ENCODE results near the gene ADARB2. TPM values are rescaled to one million over a fixed set of nuclear protein-coding genes. Genes with fewer than 3 reads are reported as not detected.
A peak's percentile ranks its signal among the peaks of the same experiment; 100 is the strongest.

Gene ADARB2
- total RNA-seq, 4 donors from 2014 or later = 2.0 to 9.9 (median 5.1) TPM

DNA sequence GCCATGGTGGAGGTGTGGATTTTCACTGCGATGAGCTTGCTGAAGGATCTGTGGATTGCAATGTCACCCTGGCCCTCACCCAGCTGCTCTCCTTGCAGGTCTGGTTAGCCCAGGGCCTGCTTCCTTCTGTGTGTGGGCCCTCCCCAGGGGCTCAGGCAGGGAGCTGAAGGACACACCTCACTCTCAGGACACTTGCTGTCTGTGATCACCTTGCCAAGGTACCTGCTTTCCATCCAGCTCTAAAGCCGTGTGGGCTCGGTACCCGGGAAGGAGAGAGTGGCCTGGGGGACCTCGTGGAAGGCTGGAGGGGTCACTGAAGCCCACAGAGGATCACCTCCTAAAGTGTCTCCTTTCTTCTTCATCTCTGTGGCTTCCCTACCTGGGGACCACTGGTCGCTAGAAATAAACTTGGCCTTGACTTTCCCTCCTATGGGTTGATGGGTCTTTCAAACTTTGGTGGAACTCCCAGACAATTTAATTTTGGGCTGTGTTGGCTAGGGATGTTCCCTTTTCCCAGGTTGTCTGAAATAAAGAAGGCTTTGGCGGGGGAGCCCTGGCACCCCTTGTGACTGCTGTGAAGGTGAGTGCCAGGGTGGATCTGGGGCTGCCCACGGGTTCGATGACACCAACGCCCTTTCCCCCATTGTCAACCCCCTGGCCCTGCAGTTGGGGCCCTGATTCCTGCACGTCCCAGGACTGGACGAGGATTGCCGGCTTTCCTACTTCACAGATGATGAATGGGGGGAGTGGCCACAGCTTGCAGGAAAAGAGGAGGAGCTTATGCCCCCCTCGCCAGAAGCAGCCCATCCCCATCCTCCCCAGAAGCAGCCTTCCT lies 331.0 kb downstream of the ADARB2 start:
- H3K27me3 ChIP-seq = no peaks in the 10 kb centered on the region
- H3K9me3 ChIP-seq = no peaks in the 10 kb centered on the region
- no peak for DNase-seq
- H3K4me3 ChIP-seq = no peak overlapping the region
- H3K36me3 ChIP-seq = no peaks in the 10 kb centered on the region
- H3K4me1 ChIP-seq = no peaks in the 10 kb centered on the region
- no peak for TF ChIP-seq POLR2A (IDR thresholded peaks at IDR 0.05)
- TF ChIP-seq, protein P1, sequence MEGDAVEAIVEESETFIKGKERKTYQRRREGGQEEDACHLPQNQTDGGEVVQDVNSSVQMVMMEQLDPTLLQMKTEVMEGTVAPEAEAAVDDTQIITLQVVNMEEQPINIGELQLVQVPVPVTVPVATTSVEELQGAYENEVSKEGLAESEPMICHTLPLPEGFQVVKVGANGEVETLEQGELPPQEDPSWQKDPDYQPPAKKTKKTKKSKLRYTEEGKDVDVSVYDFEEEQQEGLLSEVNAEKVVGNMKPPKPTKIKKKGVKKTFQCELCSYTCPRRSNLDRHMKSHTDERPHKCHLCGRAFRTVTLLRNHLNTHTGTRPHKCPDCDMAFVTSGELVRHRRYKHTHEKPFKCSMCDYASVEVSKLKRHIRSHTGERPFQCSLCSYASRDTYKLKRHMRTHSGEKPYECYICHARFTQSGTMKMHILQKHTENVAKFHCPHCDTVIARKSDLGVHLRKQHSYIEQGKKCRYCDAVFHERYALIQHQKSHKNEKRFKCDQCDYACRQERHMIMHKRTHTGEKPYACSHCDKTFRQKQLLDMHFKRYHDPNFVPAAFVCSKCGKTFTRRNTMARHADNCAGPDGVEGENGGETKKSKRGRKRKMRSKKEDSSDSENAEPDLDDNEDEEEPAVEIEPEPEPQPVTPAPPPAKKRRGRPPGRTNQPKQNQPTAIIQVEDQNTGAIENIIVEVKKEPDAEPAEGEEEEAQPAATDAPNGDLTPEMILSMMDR (IDR thresholded peaks at IDR 0.05) = no peak
- H3K27ac ChIP-seq = no peak overlapping the region

DNA sequence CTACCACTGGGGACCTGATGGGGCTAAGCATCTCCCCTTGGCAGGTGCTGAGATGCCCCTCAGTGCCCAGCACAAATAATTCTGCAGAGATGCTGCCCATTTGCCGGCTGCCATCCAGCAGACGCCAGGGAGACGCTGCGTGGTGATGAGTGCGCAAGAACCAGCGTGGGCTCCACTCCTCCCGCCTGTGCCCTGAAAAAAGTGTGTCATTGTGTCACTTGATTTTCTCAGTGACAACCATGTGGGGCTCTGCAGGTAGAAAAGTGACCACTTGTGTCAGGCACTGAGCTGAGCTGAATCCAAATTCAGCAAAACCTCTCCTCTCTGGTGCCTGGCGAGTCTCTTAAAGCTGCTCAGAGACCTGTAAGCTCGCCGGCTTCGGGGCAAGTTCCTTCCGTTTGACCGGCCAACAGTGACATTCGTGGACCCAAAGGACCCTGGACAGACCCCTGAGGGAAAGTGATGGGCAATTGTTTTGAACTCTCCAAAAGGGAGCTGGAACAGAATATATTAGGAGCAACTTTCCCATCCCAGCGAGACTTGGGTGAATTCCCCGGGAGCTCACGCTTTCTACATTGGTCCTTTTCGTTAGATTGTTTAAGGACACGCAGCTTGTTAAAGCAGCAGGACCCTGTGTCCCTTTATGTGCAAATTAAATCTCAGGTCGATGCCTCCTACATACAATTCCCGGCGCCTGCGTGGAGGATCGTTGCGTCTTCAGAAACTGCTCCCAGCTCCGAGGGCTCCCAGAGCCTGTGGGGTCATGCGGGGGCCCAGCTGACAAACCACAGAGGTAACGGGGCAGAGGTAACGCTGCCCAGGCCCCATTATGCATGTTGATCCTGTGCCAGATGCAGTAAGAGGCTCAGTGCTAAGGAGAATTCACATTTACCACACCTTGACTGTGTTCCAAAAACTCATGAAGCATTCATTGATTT lies 332.7 kb downstream of the ADARB2 start:
- no peaks in the 10 kb centered on the region for H3K27me3 ChIP-seq
- DNase-seq = peak in 1 of 3 donors; percentile 38

DNA sequence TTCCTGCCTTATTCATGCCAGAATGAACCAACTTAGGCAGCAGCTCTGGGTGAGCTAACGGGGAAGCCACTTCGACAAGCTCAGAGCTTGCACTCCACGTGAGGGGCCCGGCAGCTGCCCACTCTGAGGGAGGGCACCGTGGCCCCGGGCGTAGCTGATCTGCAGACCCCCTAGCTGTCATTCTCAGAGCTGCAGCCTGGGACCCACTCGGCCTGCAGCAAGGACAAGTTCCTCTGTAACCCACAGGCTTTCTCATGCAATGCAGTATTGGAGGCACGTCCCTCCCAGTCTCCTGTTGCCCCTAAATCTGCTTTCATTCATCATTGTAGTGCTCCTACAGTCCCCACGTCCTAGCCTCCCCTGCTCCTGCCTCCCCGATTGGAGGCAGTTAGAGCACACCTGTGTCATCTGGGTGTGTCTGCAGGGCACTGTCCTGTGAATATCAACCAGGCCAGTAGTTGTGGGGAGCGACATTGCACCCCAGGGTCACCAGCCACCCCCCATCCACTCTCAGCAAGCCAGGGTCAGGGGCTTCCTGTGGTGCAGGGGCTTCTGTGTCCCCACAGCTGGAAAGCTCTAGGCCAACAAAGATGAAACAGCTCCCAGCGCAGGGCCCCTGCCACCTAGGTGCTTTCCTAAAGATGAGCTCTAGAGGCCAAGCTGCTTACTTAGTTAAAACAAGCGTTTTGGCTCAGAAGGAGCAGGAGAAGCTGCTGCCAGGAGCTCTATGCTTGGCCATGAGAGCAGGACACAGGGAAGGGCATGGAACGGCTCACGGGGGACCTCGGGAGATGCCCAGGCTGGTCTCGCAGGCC lies 333.6 kb downstream of the ADARB2 start:
- no peaks in the 10 kb centered on the region for H3K27me3 ChIP-seq
- no peak overlapping the region for H3K4me3 ChIP-seq
- peak in 1 of 3 donors; percentile 24 for DNase-seq
- no peaks in the 10 kb centered on the region for H3K4me1 ChIP-seq
- H3K36me3 ChIP-seq = no peaks in the 10 kb centered on the region
- TF ChIP-seq POLR2A (IDR thresholded peaks at IDR 0.05) = no peak
- TF ChIP-seq, protein P1 (IDR thresholded peaks at IDR 0.05) = no peak
- no peaks in the 10 kb centered on the region for H3K9me3 ChIP-seq
- H3K27ac ChIP-seq = no peak overlapping the region

More for the DNA sequence above, 332.7 kb downstream of the ADARB2 start:
- H3K4me1 ChIP-seq = no peaks in the 10 kb centered on the region
- TF ChIP-seq POLR2A (IDR thresholded peaks at IDR 0.05) = no peak
- TF ChIP-seq, protein P1 (IDR thresholded peaks at IDR 0.05) = no peak
- H3K9me3 ChIP-seq = no peaks in the 10 kb centered on the region
- H3K36me3 ChIP-seq = no peaks in the 10 kb centered on the region
- H3K27ac ChIP-seq = no peak overlapping the region
- H3K4me3 ChIP-seq = no peak overlapping the region

DNA sequence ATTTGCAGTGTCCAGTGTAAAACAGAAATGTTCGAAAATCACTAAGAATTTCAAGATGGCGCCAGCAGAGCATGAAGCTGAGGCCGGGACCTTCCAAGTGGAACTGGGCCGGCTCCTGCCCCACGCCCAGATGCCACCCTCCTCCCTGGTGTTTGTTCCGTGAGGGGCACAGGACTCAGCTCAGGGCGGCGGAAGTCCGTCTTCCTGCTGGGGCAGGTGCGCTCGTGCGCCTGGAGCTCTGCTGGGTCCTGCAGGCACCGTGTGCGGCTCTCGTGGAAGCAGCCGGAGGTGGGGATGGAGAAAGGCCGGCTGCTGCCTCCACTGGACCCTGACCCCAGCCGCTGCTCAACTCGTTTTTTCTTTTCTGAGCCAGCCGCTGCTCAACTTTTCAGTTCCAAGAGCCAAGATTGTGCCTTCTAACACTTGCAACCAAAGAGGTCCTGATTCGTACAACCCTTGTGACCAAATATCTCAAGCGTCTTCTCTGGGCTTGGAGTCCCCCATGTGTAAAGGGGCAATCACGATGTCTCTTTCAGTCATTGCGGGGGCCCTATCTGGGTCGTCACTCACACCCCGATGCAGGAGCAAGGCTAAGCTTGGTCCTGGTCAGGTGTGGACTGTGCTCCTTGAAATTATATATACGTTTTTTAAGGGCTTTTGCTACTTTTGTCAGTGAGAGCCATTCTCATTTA lies 334.4 kb downstream of the ADARB2 start:
- no peak overlapping the region for H3K4me3 ChIP-seq
- no peak for TF ChIP-seq POLR2A (IDR thresholded peaks at IDR 0.05)
- TF ChIP-seq, protein P1 (IDR thresholded peaks at IDR 0.05) = no peak
- no peaks in the 10 kb centered on the region for H3K9me3 ChIP-seq
- no peak for DNase-seq
- no peaks in the 10 kb centered on the region for H3K36me3 ChIP-seq
- H3K27me3 ChIP-seq = no peaks in the 10 kb centered on the region
- H3K4me1 ChIP-seq = no peaks in the 10 kb centered on the region
- H3K27ac ChIP-seq = no peak overlapping the region

Data from Peyer's patch (tissue), 4 donors.